Naive thymus-derived CD4-positive, alpha-beta T cell (primary cell): ENCODE measurements around the gene XYLT1. TPM values are rescaled to one million over a fixed set of nuclear protein-coding genes. Genes with fewer than 3 reads are reported as not detected.

ENCODE experiments used
- ATAC-seq: fragments of 150-1000 bp; cut with Tn5 transposase; 2 replicates; pipeline ENCODE4 v1.10.0; 2021; ENCODE audit warnings: mild to moderate bottlenecking, moderate library complexity
- CTCF ChIA-PET: fragments of 350-600 bp; sonication (Branson Sonifier 250); formaldehyde crosslinking; loops from one replicate; lab custom pipeline; 2021; ENCODE audit warnings: antibody characterized with exemption; lab: Charles Lee
- POLR2A ChIA-PET: fragments of 350-600 bp; sonication (Branson Sonifier 250); formaldehyde crosslinking; loops from one replicate; lab custom pipeline; 2021; ENCODE audit warnings: antibody characterized with exemption, inconsistent platforms; lab: Charles Lee
- DNase-seq, 9 donors: peaks; one replicate each; pipeline versions ENCODE4 v3.0.0 to v3.0.0-alpha.2; 2020 to 2022; ENCODE audit warnings: mixed read lengths in 1 of 9
- H3K27ac ChIP-seq: one replicate; pipeline ENCODE4 v1.7.0; 2013; ENCODE audit warnings: mild to moderate bottlenecking, low read depth, low read length, moderate library complexity
- H3K27me3 ChIP-seq, 2 donors: one replicate each; pipeline ENCODE4 v1.7.0; 2013; ENCODE audit warnings: low read length in 2 of 2, mild to moderate bottlenecking in 2 of 2, moderate library complexity in 2 of 2; ENCODE audit not compliant: control insufficient read depth in 2 of 2, insufficient read depth in 2 of 2
- H3K36me3 ChIP-seq, 3 experiments: 1 replicate in 2 of 3; 2 replicates in 1 of 3; pipeline ENCODE4 v1.7.0; 2013; ENCODE audit warnings: low read length in 3 of 3, mild to moderate bottlenecking in 3 of 3, moderate library complexity in 1 of 3; ENCODE audit not compliant: insufficient read depth in 3 of 3, control insufficient read depth in 2 of 3
- H3K4me1 ChIP-seq, 2 donors: one replicate each; pipeline ENCODE4 v1.7.0; 2013; ENCODE audit warnings: low read length in 2 of 2, mild to moderate bottlenecking in 2 of 2, moderate library complexity in 1 of 2; ENCODE audit not compliant: control insufficient read depth in 2 of 2, insufficient read depth in 2 of 2
- H3K4me3 ChIP-seq: 2 replicates; pipeline ENCODE4 v1.7.0; 2013; ENCODE audit warnings: mild to moderate bottlenecking, low read length
- H3K9me3 ChIP-seq, 3 experiments: 1 replicate in 2 of 3; 2 replicates in 1 of 3; pipeline ENCODE4 v1.7.0; 2013; ENCODE audit warnings: low read length in 3 of 3; ENCODE audit not compliant: control insufficient read depth in 2 of 3
- H3K27ac Mint-ChIP-seq, 9 donors: one replicate each; pipeline ENCODE4 v1.8.0; 2020 to 2022; ENCODE audit warnings: mixed read lengths in 9 of 9, mild to moderate bottlenecking in 8 of 9, moderate library complexity in 5 of 9, inconsistent platforms in 2 of 9
- H3K27me3 Mint-ChIP-seq, 5 donors: one replicate each; pipeline ENCODE4 v1.8.0; 2021 to 2022; ENCODE audit warnings: mixed read lengths in 5 of 5, mild to moderate bottlenecking in 1 of 5
- H3K36me3 Mint-ChIP-seq, 5 donors: one replicate each; pipeline ENCODE4 v1.8.0; 2020 to 2022; ENCODE audit warnings: mixed read lengths in 5 of 5, mild to moderate bottlenecking in 3 of 5, inconsistent platforms in 1 of 5
- H3K4me1 Mint-ChIP-seq, 7 donors: one replicate each; pipeline ENCODE4 v1.8.0; 2020 to 2022; ENCODE audit warnings: mixed read lengths in 7 of 7, mild to moderate bottlenecking in 3 of 7, inconsistent platforms in 1 of 7
- H3K4me3 Mint-ChIP-seq, 10 donors: one replicate each; pipeline ENCODE4 v1.8.0; 2020 to 2022; ENCODE audit warnings: mild to moderate bottlenecking in 10 of 10, mixed read lengths in 10 of 10, moderate library complexity in 6 of 10, inconsistent platforms in 2 of 10
- H3K9me3 Mint-ChIP-seq, 11 donors: one replicate each; pipeline ENCODE4 v1.8.0; 2020 to 2022; ENCODE audit warnings: mixed read lengths in 11 of 11, mild to moderate bottlenecking in 4 of 11, inconsistent platforms in 1 of 11, moderate library complexity in 1 of 11
- intact Hi-C, 2 donors: fragments of 100-400 bp; cut with micrococcal nuclease; formaldehyde crosslinking; loops; one replicate each; pipeline ENCODE4 v1.15.1; 2023
- polyA plus RNA-seq, 2 donors: library from polyadenylated mRNA; unstranded; fragments of 300-500 nt; fragmentation: Illumina TruSeq; gene quantifications; one replicate each; pipeline ENCODE4 v1.2.3, GENCODE V29; 2021
- total RNA-seq, 6 experiments: library from RNA in 5 of 6; stranded (reverse) in 5 of 6; gene quantifications; 1 replicate in 5 of 6; 2 replicates in 1 of 6; pipeline ENCODE4 v1.2.3 and lab custom pipeline; 2021 to 2026

Gene XYLT1
- total and polyA plus RNA-seq, 7 experiments from 2014 or later, result 1.9 to 50.4 (median 37.9) TPM

GRCh38 chr16:17382514-17382913, 88.2 kb downstream of the XYLT1 start:
- ChIA-PET CTCF (no interaction called here), POLR2A (interaction anchor here (3.0 kb wide), 1 partner anchor 12 kb away, joined by 14 read pairs; no protein-coding TSS in a partner anchor)
- ATAC-seq (no peak), DNase-seq (no peak)
- Histone ChIP-seq H3K4me3 (no peak overlapping the region), H3K4me1 (peaks cover 18 to 41% of the 10 kb centered on the region in 2 donors), H3K36me3 (no peaks in the 10 kb centered on the region), H3K27ac (no peak overlapping the region), H3K27me3 (no peaks in the 10 kb centered on the region), H3K9me3 (no peaks in the 10 kb centered on the region)
- intact Hi-C loops, result loop anchor here in 1 of 2 donors (5.0 kb wide), 1 partner anchor 35 kb away; no protein-coding TSS in a partner anchor
- peak overlapping the region in 5 of 9 donors; percentile 29 to 86 (median 71) for H3K27ac Mint-ChIP-seq
- H3K36me3 Mint-ChIP-seq, result peaks cover 0 to 26% (median 4%) of the 10 kb centered on the region in 5 donors
- H3K9me3 Mint-ChIP-seq, result no peaks in the 10 kb centered on the region
- H3K4me1 Mint-ChIP-seq, result peaks cover 49 to 91% (median 81%) of the 10 kb centered on the region in 7 donors
- H3K27me3 Mint-ChIP-seq, result no peaks in the 10 kb centered on the region
- peak overlapping the region in 4 of 10 donors; percentile 20 to 81 (median 48) for H3K4me3 Mint-ChIP-seq

- no peaks in the 10 kb centered on the region for H3K27me3 Mint-ChIP-seq
- POLR2A ChIA-PET, result interaction anchor here (0.7 kb wide), 1 partner anchor 12 kb away, joined by 3 read pairs; no protein-coding TSS in a partner anchor
- Histone ChIP-seq H3K4me3 (no peak overlapping the region), H3K36me3 (no peaks in the 10 kb centered on the region), H3K27ac (no peak overlapping the region), H3K27me3 (no peaks in the 10 kb centered on the region), H3K9me3 (no peaks in the 10 kb centered on the region), H3K4me1 (peaks cover 18 to 41% of the 10 kb centered on the region in 2 donors)
- intact Hi-C loops, result loop anchor here in 1 of 2 donors (5.0 kb wide), 1 partner anchor 34 kb away; no protein-coding TSS in a partner anchor
- ATAC-seq (no peak), DNase-seq (no peak)
- H3K27ac Mint-ChIP-seq, result peak overlapping the region in 4 of 9 donors; percentile 10 to 73 (median 42)
- no peaks in the 10 kb centered on the region for H3K9me3 Mint-ChIP-seq
- H3K4me3 Mint-ChIP-seq, result peak overlapping the region in 1 of 10 donors; percentile 81
- H3K36me3 Mint-ChIP-seq, result peaks cover 0 to 26% (median 4%) of the 10 kb centered on the region in 5 donors
- H3K4me1 Mint-ChIP-seq, result peaks cover 49 to 89% (median 84%) of the 10 kb centered on the region in 7 donors
- CTCF ChIA-PET, result no interaction called here
Observed at GRCh38 chr16:17381784-17382183, 89.0 kb downstream of the XYLT1 start.

DNA sequence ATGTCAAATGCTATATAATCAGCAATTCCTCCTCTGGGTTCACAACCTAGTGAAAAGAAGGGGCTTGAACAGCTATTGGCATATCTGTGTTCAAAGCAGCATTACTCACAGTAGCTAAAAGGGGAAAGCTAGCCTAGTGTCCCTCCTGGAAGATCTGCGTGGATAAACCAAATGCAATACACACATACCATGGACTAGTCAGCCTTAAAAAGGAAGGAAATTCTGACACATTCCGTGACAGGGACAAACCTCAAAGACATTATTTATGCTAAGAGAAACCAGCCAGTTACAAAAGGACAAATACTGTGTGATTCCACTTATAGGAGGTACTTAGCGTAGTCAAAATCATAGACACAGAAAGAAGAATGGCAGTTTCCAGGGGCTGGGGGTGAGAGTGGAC, 90.1 kb downstream of the XYLT1 start:
- peaks cover 18 to 47% of the 10 kb centered on the region in 2 donors for H3K4me1 ChIP-seq
- intact Hi-C loops, result loop anchor here in 1 of 2 donors (5.0 kb wide), 1 partner anchor 33 kb away; no protein-coding TSS in a partner anchor
- H3K36me3 ChIP-seq, result no peaks in the 10 kb centered on the region
- no peak for DNase-seq
- ChIA-PET POLR2A (interaction anchor here (1.1 to 1.5 kb wide), 2 partner anchors 14 to 21 kb away, joined by 3 to 4 read pairs; no protein-coding TSS in a partner anchor), CTCF (no interaction called here)
- Mint-ChIP-seq H3K9me3 (no peaks in the 10 kb centered on the region), H3K4me1 (peaks cover 43 to 86% (median 80%) of the 10 kb centered on the region in 7 donors), H3K27ac (peak overlapping the region in 8 of 9 donors; percentile 10 to 85 (median 42)), H3K36me3 (peaks cover 0 to 26% (median 0%) of the 10 kb centered on the region in 5 donors), H3K27me3 (no peaks in the 10 kb centered on the region), H3K4me3 (peak overlapping the region in 4 of 10 donors; percentile 4 to 60 (median 18))
- no peak overlapping the region for H3K4me3 ChIP-seq
- H3K27ac ChIP-seq, result no peak overlapping the region
- no peaks in the 10 kb centered on the region for H3K27me3 ChIP-seq
- peak; percentile 62 for ATAC-seq
- H3K9me3 ChIP-seq, result no peaks in the 10 kb centered on the region

- Histone ChIP-seq H3K4me1 (peaks cover 28 to 52% of the 10 kb centered on the region in 2 donors), H3K27me3 (no peaks in the 10 kb centered on the region), H3K36me3 (no peaks in the 10 kb centered on the region), H3K27ac (no peak overlapping the region), H3K9me3 (no peaks in the 10 kb centered on the region), H3K4me3 (no peak overlapping the region)
- ATAC-seq (no peak), DNase-seq (no peak)
- CTCF ChIA-PET, result interaction anchor here (0.9 to 1.1 kb wide), 2 partner anchors 89 to 96 kb away, joined by 3 read pairs; no protein-coding TSS in a partner anchor
- Mint-ChIP-seq H3K27me3 (no peaks in the 10 kb centered on the region), H3K27ac (peak overlapping the region in 5 of 9 donors; percentile 9 to 77 (median 55)), H3K9me3 (no peaks in the 10 kb centered on the region), H3K4me3 (no peak overlapping the region), H3K4me1 (peaks cover 43 to 86% (median 80%) of the 10 kb centered on the region in 7 donors), H3K36me3 (peaks cover 0 to 28% (median 0%) of the 10 kb centered on the region in 5 donors)
- POLR2A ChIA-PET, result interaction anchor here (0.6 to 1.3 kb wide), 2 partner anchors 9 to 19 kb away, joined by 4 read pairs; no protein-coding TSS in a partner anchor
- intact Hi-C loops, result loop anchor here in 1 of 2 donors (10.0 kb wide), 1 partner anchor 514 kb away; no protein-coding TSS in a partner anchor
Observed at GRCh38 chr16:17379121-17379571, 91.6 kb downstream of the XYLT1 start.

DNA sequence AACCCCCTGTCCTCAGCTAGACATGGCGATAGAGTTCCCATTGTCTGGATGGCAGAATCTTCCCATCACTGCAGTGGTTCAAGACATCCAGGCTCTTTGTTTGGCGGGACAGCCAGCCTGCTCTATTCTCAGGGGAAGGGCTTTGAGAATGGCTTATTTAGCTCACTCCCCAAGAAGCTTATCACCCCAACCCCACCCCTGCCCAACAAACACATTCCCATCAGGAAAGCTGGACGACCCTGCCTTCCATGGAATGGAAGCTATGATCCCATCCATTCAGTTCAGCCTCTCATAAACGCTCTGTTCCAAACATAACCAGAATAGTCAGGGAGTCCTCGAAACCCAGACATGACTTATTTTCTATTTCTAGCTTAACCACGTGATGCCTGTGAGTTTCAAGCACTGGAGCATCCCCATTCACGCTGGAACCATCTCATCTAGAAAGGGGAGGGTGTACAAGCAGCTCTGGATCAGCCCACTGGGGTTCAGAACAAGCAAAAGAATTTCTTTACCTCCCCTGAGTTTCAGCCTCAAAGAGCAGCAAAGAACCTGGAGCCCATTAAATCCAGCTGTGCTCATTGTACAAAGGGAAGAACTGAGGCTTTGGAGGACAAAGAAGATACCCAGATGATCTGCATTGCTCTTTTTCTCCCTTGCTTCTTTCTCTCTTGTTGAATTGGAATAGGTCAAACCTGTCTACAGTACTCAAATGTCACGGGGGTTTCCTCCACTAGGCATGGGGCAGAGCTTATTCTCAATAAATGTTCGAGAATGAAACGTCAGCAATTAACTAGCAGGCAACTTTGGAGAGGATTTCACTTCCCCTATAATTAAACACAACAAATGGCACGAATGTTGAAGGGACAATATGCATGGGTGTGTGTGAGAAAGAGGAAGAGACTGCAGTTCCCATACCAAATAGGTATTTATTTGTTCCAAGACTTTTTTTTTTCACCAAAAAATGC, 93.1 kb downstream of the XYLT1 start:
- H3K4me1 Mint-ChIP-seq, result peaks cover 38 to 85% (median 80%) of the 10 kb centered on the region in 7 donors
- peaks cover 0 to 4% (median 0%) of the 10 kb centered on the region in 11 donors for H3K9me3 Mint-ChIP-seq
- H3K27ac Mint-ChIP-seq, result peak overlapping the region in 6 of 9 donors; percentile 7 to 67 (median 24)
- CTCF ChIA-PET, result interaction anchor here (0.6 to 1.3 kb wide), 3 partner anchors 12 to 150 kb away, joined by 3 to 5 read pairs (median 3); no protein-coding TSS in a partner anchor
- Histone ChIP-seq H3K36me3 (no peaks in the 10 kb centered on the region), H3K27ac (no peak overlapping the region), H3K4me1 (peaks cover 18 to 42% of the 10 kb centered on the region in 2 donors), H3K4me3 (no peak overlapping the region), H3K27me3 (no peaks in the 10 kb centered on the region), H3K9me3 (no peaks in the 10 kb centered on the region)
- peak overlapping the region in 4 of 10 donors; percentile 6 to 62 (median 34) for H3K4me3 Mint-ChIP-seq
- intact Hi-C loops, result loop anchor here in 1 of 2 donors (10.0 kb wide), 1 partner anchor 513 kb away; no protein-coding TSS in a partner anchor
- H3K36me3 Mint-ChIP-seq, result peaks cover 0 to 26% (median 0%) of the 10 kb centered on the region in 5 donors
- DNase-seq (no peak), ATAC-seq (peak; percentile 64)
- POLR2A ChIA-PET, result interaction anchor here (1.3 kb wide), 1 partner anchor 8 kb away, joined by 4 read pairs; no protein-coding TSS in a partner anchor
- H3K27me3 Mint-ChIP-seq, result no peaks in the 10 kb centered on the region
